Calu3 (cell line): ENCODE results near the gene KRTAP1-3. TPM values are rescaled to one million over a fixed set of nuclear protein-coding genes. Genes with fewer than 3 reads are reported as not detected.

ENCODE experiments used
- BruUV-seq: library from RNA; stranded (reverse); fragments of 400-500 nt; replicated peaks from 2 replicates; lab custom pipeline; 2021; lab: Mats Ljungman, UMichigan
- CTCF ChIA-PET: fragments of 300-600 bp; sonication (Branson Sonifier 250); formaldehyde crosslinking; loops from one replicate; lab custom pipeline; 2022; ENCODE audit warnings: antibody characterized with exemption; lab: Charles Lee
- DNase-seq: peaks from one replicate; pipeline ENCODE4 v3.0.0; 2022
- H3K27ac Mint-ChIP-seq: one replicate; pipeline ENCODE4 v1.8.0; 2022; ENCODE audit warnings: mixed read lengths; ENCODE audit not compliant: unreplicated experiment
- H3K27me3 Mint-ChIP-seq: one replicate; pipeline ENCODE4 v1.8.0; 2022; ENCODE audit warnings: mixed read lengths; ENCODE audit not compliant: unreplicated experiment
- H3K36me3 Mint-ChIP-seq: one replicate; pipeline ENCODE4 v1.8.0; 2022; ENCODE audit warnings: mild to moderate bottlenecking, moderate library complexity, mixed read lengths; ENCODE audit not compliant: insufficient read depth, unreplicated experiment
- H3K4me1 Mint-ChIP-seq: one replicate; pipeline ENCODE4 v1.8.0; 2022; ENCODE audit warnings: mild to moderate bottlenecking, low read depth, mixed read lengths; ENCODE audit not compliant: unreplicated experiment
- H3K4me3 Mint-ChIP-seq: one replicate; pipeline ENCODE4 v1.8.0; 2022; ENCODE audit warnings: mild to moderate bottlenecking, low read depth, moderate library complexity, mixed read lengths; ENCODE audit not compliant: unreplicated experiment
- H3K9me3 Mint-ChIP-seq: one replicate; pipeline ENCODE4 v1.8.0; 2022; ENCODE audit warnings: low read depth, mixed read lengths; ENCODE audit not compliant: unreplicated experiment
- CTCF ChIP-seq: fragments of 200-600 bp; IDR thresholded peaks from one replicate; pipeline ENCODE4 v1.8.0; 2022; ENCODE audit warnings: antibody characterized with exemption; ENCODE audit not compliant: unreplicated experiment
- intact Hi-C: fragments of 100-400 bp; cut with micrococcal nuclease; formaldehyde crosslinking; loops from one replicate; pipeline ENCODE4 v1.10.0; 2022; ENCODE audit not compliant: unreplicated experiment
- total RNA-seq: library from RNA; stranded (reverse); gene quantifications from 2 replicates; pipeline ENCODE4 v1.2.3, GENCODE V29; 2022

The KRTAP1-3 gene
- total RNA-seq, 1 experiment from 2014 or later = not detected

DNA sequence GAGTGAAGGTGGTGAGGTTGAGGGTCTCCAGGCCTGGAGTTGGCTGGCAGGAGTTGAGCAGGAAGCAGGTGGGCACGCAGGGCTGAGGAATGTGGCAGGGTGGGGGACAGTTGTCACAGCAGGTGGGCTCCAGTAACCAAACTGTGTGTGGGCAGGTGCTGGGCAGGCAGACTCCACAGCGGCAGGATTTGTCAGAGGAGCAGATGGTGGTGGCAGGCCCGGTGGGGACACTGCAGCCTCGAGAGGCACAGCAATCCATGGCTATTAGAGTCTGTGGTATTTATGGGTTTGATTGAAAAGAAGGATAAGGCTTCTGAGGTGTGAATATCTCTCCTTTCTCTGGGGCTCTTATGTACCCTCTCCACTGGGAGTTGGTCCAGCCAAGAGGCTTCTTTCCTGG lies 40.8 kb downstream of the KRTAP1-3 start, which contains the start of gene KRTAP3-3:
Gene KRTAP3-3 (minus strand): TSS at position 326 of the 400 bp plus-strand sequence. CDS start 67 bp downstream, at position 259.
- DNase-seq = no peak
- TF ChIP-seq CTCF = no peak
- no peak within 1 kb of the TSS for H3K27ac Mint-ChIP-seq
- H3K4me3 Mint-ChIP-seq = no peak within 1 kb of the TSS
- CTCF ChIA-PET = interaction anchor here (0.7 kb wide), 1 partner anchor 1135 kb away, joined by 3 read pairs; no protein-coding TSS in a partner anchor
- H3K36me3 Mint-ChIP-seq = no peaks in the 10 kb centered on the region
- peaks cover 12% of the 10 kb centered on the region for H3K4me1 Mint-ChIP-seq
- intact Hi-C loops = no loop called here
- no peaks in the 10 kb centered on the region for H3K27me3 Mint-ChIP-seq
- H3K9me3 Mint-ChIP-seq = peaks cover 5% of the 10 kb centered on the region
- no TSS peak for BruUV-seq

- no TSS peak for BruUV-seq
- intact Hi-C loops = no loop called here
- no peaks in the 10 kb centered on the region for H3K36me3 Mint-ChIP-seq
- no peak overlapping the region for H3K4me3 Mint-ChIP-seq
- H3K27me3 Mint-ChIP-seq = no peaks in the 10 kb centered on the region
- DNase-seq = no peak
- no peak overlapping the region for H3K27ac Mint-ChIP-seq
- CTCF ChIA-PET = interaction anchor here (0.5 to 1.0 kb wide), 3 partner anchors 16 to 1134 kb away, joined by 3 to 11 read pairs (median 3); no protein-coding TSS in a partner anchor
- H3K4me1 Mint-ChIP-seq = peaks cover 12% of the 10 kb centered on the region
- TF ChIP-seq CTCF = no peak
- peaks cover 5% of the 10 kb centered on the region for H3K9me3 Mint-ChIP-seq
Measured at GRCh38 chr17:40993084-40993483, 41.6 kb downstream of the KRTAP1-3 start.

DNA sequence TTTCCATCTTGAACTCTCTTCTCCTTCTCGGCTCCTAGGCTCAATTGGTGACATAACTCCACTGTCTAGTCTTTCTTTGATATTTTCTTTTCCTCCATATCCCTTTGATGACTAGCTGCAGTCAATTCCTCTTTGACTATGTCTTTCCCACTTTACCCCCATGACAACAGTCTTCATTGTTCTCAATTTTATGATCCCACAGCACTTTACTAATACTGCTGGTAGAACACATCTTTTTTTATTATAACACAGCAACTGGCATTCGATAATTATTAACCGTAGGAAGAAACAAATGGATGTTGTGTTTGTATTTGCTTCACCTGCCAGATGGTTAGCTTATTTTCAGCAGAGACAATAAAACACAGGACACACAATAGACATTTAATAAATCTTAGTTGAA lies 42.0 kb downstream of the KRTAP1-3 start:
- H3K36me3 Mint-ChIP-seq = no peaks in the 10 kb centered on the region
- no peak for TF ChIP-seq CTCF
- intact Hi-C loops = no loop called here
- no peaks in the 10 kb centered on the region for H3K27me3 Mint-ChIP-seq
- H3K4me1 Mint-ChIP-seq = peaks cover 16% of the 10 kb centered on the region
- DNase-seq = no peak
- H3K9me3 Mint-ChIP-seq = peaks cover 5% of the 10 kb centered on the region
- BruUV-seq = no TSS peak
- H3K27ac Mint-ChIP-seq = no peak overlapping the region
- CTCF ChIA-PET = interaction anchor here (0.5 to 1.0 kb wide), 2 partner anchors 15 to 529 kb away, joined by 3 to 11 read pairs; no protein-coding TSS in a partner anchor
- no peak overlapping the region for H3K4me3 Mint-ChIP-seq

DNA sequence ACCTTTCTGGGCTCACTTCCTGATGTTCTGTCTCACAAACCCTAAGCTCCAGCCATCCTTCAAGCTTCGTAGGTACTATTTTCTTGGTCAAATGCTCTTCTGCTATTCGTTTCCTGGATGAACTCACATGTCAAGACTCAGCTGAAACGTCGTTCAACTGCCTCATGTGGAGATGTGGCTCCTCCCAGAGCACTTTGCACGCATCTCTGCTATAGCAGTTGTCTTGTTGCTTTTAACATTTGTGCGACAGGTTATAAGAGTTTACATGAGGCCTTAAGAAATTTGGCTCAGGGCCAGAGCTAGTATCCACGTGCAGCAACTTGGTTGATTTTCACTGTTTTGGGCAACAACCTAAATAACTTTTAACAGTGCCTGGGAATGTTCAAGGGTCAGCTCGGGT lies 47.8 kb downstream of the KRTAP1-3 start:
- Mint-ChIP-seq H3K4me3 (no peak overlapping the region), H3K27me3 (no peaks in the 10 kb centered on the region), H3K4me1 (peaks cover 18% of the 10 kb centered on the region), H3K9me3 (peaks cover 2% of the 10 kb centered on the region), H3K36me3 (no peaks in the 10 kb centered on the region), H3K27ac (no peak overlapping the region)
- TF ChIP-seq CTCF = no peak
- no peak for DNase-seq
- CTCF ChIA-PET = interaction anchor here (0.7 to 1.1 kb wide), 3 partner anchors 27 to 341 kb away, joined by 3 read pairs; no protein-coding TSS in a partner anchor
- no TSS peak for BruUV-seq
- intact Hi-C loops = no loop called here
